Neural progenitor cell (in vitro differentiated cells): ENCODE measurements around the gene ZNF213. TPM values are rescaled to one million over a fixed set of nuclear protein-coding genes. Genes with fewer than 3 reads are reported as not detected.
A peak's percentile ranks its signal among the peaks of the same experiment; 100 is the strongest.

Experiments
- DNase-seq: peaks from one replicate; pipeline ENCODE4 v3.0.0-alpha.2; 2016; ENCODE audit warnings: low spot score
- H2AFZ ChIP-seq: fragments of 200-600 bp; sonication (generic); replicated peaks from 2 replicates; pipeline ENCODE4 v1.6.1; 2016; ENCODE audit warnings: antibody characterized with exemption
- H3F3A ChIP-seq: fragments of 200-600 bp; sonication (generic); 2 replicates; pipeline ENCODE4 v1.6.1; 2016; ENCODE audit warnings: antibody characterized with exemption, low read depth
- H3K27ac ChIP-seq: fragments of 200-600 bp; sonication (generic); 2 replicates; pipeline ENCODE4 v1.5.1; 2016; ENCODE audit warnings: mild to moderate bottlenecking
- H3K27me3 ChIP-seq: fragments of 200-600 bp; sonication (generic); 2 replicates; pipeline ENCODE4 v1.6.1; 2016; ENCODE audit warnings: mild to moderate bottlenecking, moderate library complexity
- H3K36me3 ChIP-seq: fragments of 200-600 bp; sonication (generic); 2 replicates; pipeline ENCODE4 v1.5.1; 2016
- H3K4me1 ChIP-seq: fragments of 200-600 bp; sonication (generic); 2 replicates; pipeline ENCODE4 v1.6.1; 2016; ENCODE audit warnings: mixed run types
- H3K4me2 ChIP-seq: fragments of 200-600 bp; sonication (generic); 2 replicates; pipeline ENCODE4 v1.6.1; 2016
- H3K4me3 ChIP-seq: fragments of 200-600 bp; sonication (generic); 2 replicates; pipeline ENCODE4 v1.5.1; 2016
- H3K79me2 ChIP-seq: fragments of 200-600 bp; sonication (generic); 2 replicates; pipeline ENCODE4 v1.6.1; 2016; ENCODE audit warnings: low read depth
- H3K9ac ChIP-seq: fragments of 200-600 bp; sonication (generic); 2 replicates; pipeline ENCODE4 v1.6.1; 2016
- H3K9me3 ChIP-seq: fragments of 200-600 bp; sonication (generic); 2 replicates; pipeline ENCODE4 v1.5.1; 2016; ENCODE audit warnings: low read depth
- H4K20me1 ChIP-seq: fragments of 200-600 bp; sonication (generic); 2 replicates; pipeline ENCODE4 v1.6.1; 2016; ENCODE audit warnings: low read depth
- H3K27ac Mint-ChIP-seq: 3 replicates; pipeline ENCODE4 v1.8.0; 2021; ENCODE audit warnings: mixed read lengths
- H3K27me3 Mint-ChIP-seq: 2 replicates; pipeline ENCODE4 v1.8.0; 2022; ENCODE audit warnings: low read depth, mild to moderate bottlenecking, inconsistent platforms, moderate library complexity, mixed read lengths; ENCODE audit not compliant: insufficient read depth
- H3K36me3 Mint-ChIP-seq: 3 replicates; pipeline ENCODE4 v1.8.0; 2021; ENCODE audit warnings: mixed read lengths
- H3K4me1 Mint-ChIP-seq: 3 replicates; pipeline ENCODE4 v1.8.0; 2021; ENCODE audit warnings: mixed read lengths
- H3K4me3 Mint-ChIP-seq: 3 replicates; pipeline ENCODE4 v1.8.0; 2021; ENCODE audit warnings: mild to moderate bottlenecking, moderate library complexity, mixed read lengths
- H3K9me3 Mint-ChIP-seq: 3 replicates; pipeline ENCODE4 v1.8.0; 2020; ENCODE audit warnings: mixed read lengths
- CTCF ChIP-seq: fragments of 200-600 bp; sonication (generic); IDR thresholded peaks from 2 replicates; pipeline ENCODE4 v1.5.1; 2017; ENCODE audit warnings: antibody characterized with exemption, mild to moderate bottlenecking
- EZH2 ChIP-seq: fragments of 200-600 bp; sonication (generic); IDR thresholded peaks from 2 replicates; pipeline ENCODE4 v1.6.1; 2017; ENCODE audit warnings: antibody characterized with exemption, mild to moderate bottlenecking, moderate library complexity
- EZH2phosphoT487 ChIP-seq: fragments of 200-600 bp; sonication (generic); IDR thresholded peaks from 2 replicates; pipeline ENCODE4 v1.6.1; 2017; ENCODE audit warnings: antibody characterized with exemption
- total RNA-seq: library from RNA; depleted of rRNA; stranded (reverse); fragments of >200 nt; gene quantifications from 2 replicates; pipeline ENCODE4 v1.2.3, GENCODE V29; 2015; ENCODE audit warnings: low replicate concordance

The ZNF213 gene
- 1.3 and 4.0 TPM in 2 replicates for total RNA-seq

- Mint-ChIP-seq H3K27me3 (peaks cover 9% of the 10 kb centered on the region), H3K27ac (peak within 1 kb of the TSS; percentile 99), H3K36me3 (peaks cover 6% of the 10 kb centered on the region), H3K4me1 (peaks cover 21% of the 10 kb centered on the region), H3K9me3 (no peaks in the 10 kb centered on the region), H3K4me3 (peak within 1 kb of the TSS; percentile 100)
- Histone ChIP-seq H4K20me1 (peaks cover 21% of the 10 kb centered on the region), H3K9ac (peak within 1 kb of the TSS; percentile 96), H3K4me1 (peaks cover 7% of the 10 kb centered on the region), H3K27me3 (no peaks in the 10 kb centered on the region), H3F3A (peaks cover 53% of the 10 kb centered on the region), H2AFZ (peak within 1 kb of the TSS; percentile 92), H3K4me2 (peak within 1 kb of the TSS; percentile 99), H3K4me3 (peak within 1 kb of the TSS; percentile 97), H3K79me2 (peaks cover 45% of the 10 kb centered on the region), H3K9me3 (no peaks in the 10 kb centered on the region), H3K36me3 (no peaks in the 10 kb centered on the region), H3K27ac (peak within 1 kb of the TSS; percentile 95)
- no peak for TF ChIP-seq EZH2phosphoT487
- TF ChIP-seq CTCF = no peak
- TF ChIP-seq EZH2 = no peak
- peak; percentile 99 for DNase-seq
Observed at GRCh38 chr16:3134338-3135125, at the start of gene ZNF213. Gene ZNF213, plus strand, starts transcription at chr16:3135029. Its CDS starts 2,252 bp downstream, at chr16:3137281.

GRCh38 chr16:3085868-3086595 lies 48.8 kb upstream of the ZNF213 start:
- H3K27ac Mint-ChIP-seq = no peak overlapping the region
- no peaks in the 10 kb centered on the region for H3K36me3 Mint-ChIP-seq
- H3K4me1 ChIP-seq = peaks cover 6% of the 10 kb centered on the region
- no peaks in the 10 kb centered on the region for H3K36me3 ChIP-seq
- H3K27ac ChIP-seq = no peak overlapping the region
- H3F3A ChIP-seq = peaks cover 12% of the 10 kb centered on the region
- H3K9me3 Mint-ChIP-seq = no peaks in the 10 kb centered on the region
- no peak overlapping the region for H3K9ac ChIP-seq
- DNase-seq = no peak
- H3K27me3 ChIP-seq = no peaks in the 10 kb centered on the region
- H3K9me3 ChIP-seq = no peaks in the 10 kb centered on the region
- no peaks in the 10 kb centered on the region for H3K79me2 ChIP-seq
- peak overlapping the region; percentile 38 for H3K4me3 Mint-ChIP-seq
- no peaks in the 10 kb centered on the region for H4K20me1 ChIP-seq
- H3K4me2 ChIP-seq = no peak overlapping the region
- peaks cover 10% of the 10 kb centered on the region for H3K27me3 Mint-ChIP-seq
- H3K4me1 Mint-ChIP-seq = peaks cover 29% of the 10 kb centered on the region
- no peak overlapping the region for H2AFZ ChIP-seq
- TF ChIP-seq EZH2 = no peak
- TF ChIP-seq CTCF = no peak
- TF ChIP-seq EZH2phosphoT487 = no peak
- H3K4me3 ChIP-seq = no peak overlapping the region

GRCh38 chr16:3086596-3087242 lies 48.1 kb upstream of the ZNF213 start:
- no peak for TF ChIP-seq CTCF
- TF ChIP-seq EZH2phosphoT487 = no peak
- TF ChIP-seq EZH2 = no peak
- Histone ChIP-seq H3K9ac (no peak overlapping the region), H3K4me3 (no peak overlapping the region), H3K4me2 (no peak overlapping the region), H4K20me1 (no peaks in the 10 kb centered on the region), H2AFZ (no peak overlapping the region), H3F3A (peaks cover 12% of the 10 kb centered on the region), H3K27me3 (no peaks in the 10 kb centered on the region), H3K27ac (no peak overlapping the region), H3K36me3 (no peaks in the 10 kb centered on the region), H3K9me3 (no peaks in the 10 kb centered on the region), H3K79me2 (no peaks in the 10 kb centered on the region), H3K4me1 (peaks cover 6% of the 10 kb centered on the region)
- Mint-ChIP-seq H3K27ac (no peak overlapping the region), H3K4me3 (no peak overlapping the region), H3K4me1 (peaks cover 26% of the 10 kb centered on the region), H3K27me3 (peaks cover 14% of the 10 kb centered on the region), H3K9me3 (no peaks in the 10 kb centered on the region), H3K36me3 (no peaks in the 10 kb centered on the region)
- DNase-seq = no peak
